Liver (tissue), 9 donors: Measurements from ENCODE around the gene ZNF17. TPM values are rescaled to one million over a fixed set of nuclear protein-coding genes. Genes with fewer than 3 reads are reported as not detected.

Source experiments
- DNase-seq: peaks from one replicate; pipeline ENCODE4 v3.0.0-alpha.2; 2017; ENCODE audit warnings: low spot score
- H3K27ac ChIP-seq, 2 donors: one replicate each; pipeline ENCODE4 v1.7.0; 2013; ENCODE audit warnings: inconsistent platforms in 2 of 2, low read length in 2 of 2, control low read depth in 1 of 2, low read depth in 1 of 2, mild to moderate bottlenecking in 1 of 2
- H3K27me3 ChIP-seq, 4 donors: one replicate each; pipeline versions ENCODE4 v1.6.1 to v1.7.0; 2013; ENCODE audit warnings: low read length in 3 of 4, inconsistent platforms in 1 of 4, mild to moderate bottlenecking in 1 of 4, moderate library complexity in 1 of 4; ENCODE audit not compliant: control insufficient read depth in 4 of 4, insufficient read depth in 4 of 4
- H3K36me3 ChIP-seq, 4 donors: one replicate each; pipeline versions ENCODE4 v1.6.1 to v1.7.0; 2013; ENCODE audit warnings: low read length in 3 of 4, mild to moderate bottlenecking in 3 of 4, low read depth in 1 of 4, moderate library complexity in 1 of 4; ENCODE audit not compliant: control insufficient read depth in 4 of 4, insufficient read depth in 3 of 4
- H3K4me1 ChIP-seq, 4 donors: one replicate each; pipeline versions ENCODE4 v1.6.1 to v1.7.0; 2013; ENCODE audit warnings: low read length in 3 of 4, mild to moderate bottlenecking in 3 of 4, moderate library complexity in 1 of 4; ENCODE audit not compliant: control insufficient read depth in 4 of 4, insufficient read depth in 4 of 4
- H3K4me3 ChIP-seq, 3 donors: one replicate each; pipeline versions ENCODE4 v1.6.1 to v1.7.0; 2013; ENCODE audit warnings: low read length in 3 of 3, control low read depth in 1 of 3, low read depth in 1 of 3, mild to moderate bottlenecking in 1 of 3
- H3K9ac ChIP-seq, 2 donors: one replicate each; pipeline ENCODE4 v1.7.0; 2013; ENCODE audit warnings: low read length in 2 of 2, mild to moderate bottlenecking in 2 of 2, moderate library complexity in 2 of 2, control low read depth in 1 of 2, low read depth in 1 of 2
- H3K9me3 ChIP-seq, 4 donors: one replicate each; pipeline versions ENCODE4 v1.6.1 to v1.7.0; 2013; ENCODE audit warnings: low read length in 3 of 4; ENCODE audit not compliant: control insufficient read depth in 4 of 4
- EGR1 ChIP-seq, 2 donors: IDR thresholded peaks; 2 replicates each; pipeline ENCODE4 v1.6.1; 2016 to 2018; ENCODE audit warnings: antibody characterized with exemption in 2 of 2, low read depth in 2 of 2
- FOXA1 ChIP-seq: IDR thresholded peaks from 2 replicates; pipeline ENCODE4 v1.6.1; 2016; ENCODE audit warnings: antibody characterized with exemption
- FOXA2 ChIP-seq: IDR thresholded peaks from 2 replicates; pipeline ENCODE4 v1.6.1; 2016; ENCODE audit warnings: antibody characterized with exemption
- GABPA ChIP-seq, 2 donors: IDR thresholded peaks in 1 of 2; conservative IDR thresholded peaks in 1 of 2; 2 replicates each; pipeline ENCODE4 v1.6.1; 2016; ENCODE audit warnings: antibody characterized with exemption in 2 of 2, mild to moderate bottlenecking in 1 of 2, moderate library complexity in 1 of 2
- HNF4A ChIP-seq, 2 donors: conservative IDR thresholded peaks; 2 replicates each; pipeline ENCODE4 v1.6.1; 2016; ENCODE audit warnings: antibody characterized with exemption in 2 of 2, mild to moderate bottlenecking in 2 of 2
- HNF4G ChIP-seq: IDR thresholded peaks from 2 replicates; pipeline ENCODE4 v1.6.1; 2016; ENCODE audit warnings: antibody characterized with exemption
- JUND ChIP-seq, 2 donors: IDR thresholded peaks; 2 replicates each; pipeline ENCODE4 v1.6.1; 2016; ENCODE audit warnings: antibody characterized with exemption in 2 of 2
- MAX ChIP-seq: IDR thresholded peaks from 2 replicates; pipeline ENCODE4 v1.6.1; 2016; ENCODE audit warnings: antibody characterized with exemption
- NR2F2 ChIP-seq: IDR thresholded peaks from 2 replicates; pipeline ENCODE4 v1.6.1; 2016; ENCODE audit warnings: antibody characterized with exemption
- RAD21 ChIP-seq, 2 donors: IDR thresholded peaks; 2 replicates each; pipeline ENCODE4 v1.6.1; 2016; ENCODE audit warnings: antibody characterized with exemption in 2 of 2, mild to moderate bottlenecking in 2 of 2
- RXRA ChIP-seq, 2 donors: IDR thresholded peaks; 2 replicates each; pipeline ENCODE4 v1.6.1; 2017 to 2018; ENCODE audit warnings: antibody characterized with exemption in 2 of 2, mild to moderate bottlenecking in 1 of 2
- SP1 ChIP-seq: IDR thresholded peaks from 2 replicates; pipeline ENCODE4 v1.6.1; 2018; ENCODE audit warnings: antibody characterized with exemption, mild to moderate bottlenecking
- YY1 ChIP-seq: IDR thresholded peaks from 2 replicates; pipeline ENCODE4 v1.6.1; 2016; ENCODE audit warnings: antibody characterized with exemption, mild to moderate bottlenecking
- WGBS: extraction: QIAGEN DNeasy Blood & Tissue Kit; methylation state at CpG from one replicate; pipeline ENCODE4 v1.1.7; 2013; 5-methylcytosine and 5-hydroxymethylcytosine counted together
- polyA plus RNA-seq, 2 donors: library from polyadenylated mRNA; stranded (reverse) in 1 of 2; unstranded in 1 of 2; fragments of 200-250 nt in 1 of 2; fragments of >200 nt in 1 of 2; fragmentation: Nextera tagmentation in 1 of 2; extraction: Ambion mirVana in 1 of 2; gene quantifications; one replicate each; pipeline versions ENCODE4 v1.2.1 to v1.2.3, GENCODE V29; 2013 to 2015
- total RNA-seq, 2 donors: library from RNA; depleted of rRNA; stranded (reverse); fragments of >200 nt; gene quantifications; one replicate each; pipeline ENCODE4 v1.2.3, GENCODE V29; 2014
- TF ChIP-seq, protein P1 (sequence below): fragments of 150-350 bp; IDR thresholded peaks from 2 replicates; pipeline ENCODE4 v1.5.1; 2017; ENCODE audit warnings: improper control_type of control experiment, low read depth, low read length; ENCODE audit not compliant: missing input control
- donor health status: healthy.
- donor health status: healthy.
- donor health status: healthy.
- donor health status: healthy.
- donor health status: healthy.

The ZNF17 gene
- total and polyA plus RNA-seq, 4 donors = 1.2 to 8.2 (median 4.5) TPM

DNA sequence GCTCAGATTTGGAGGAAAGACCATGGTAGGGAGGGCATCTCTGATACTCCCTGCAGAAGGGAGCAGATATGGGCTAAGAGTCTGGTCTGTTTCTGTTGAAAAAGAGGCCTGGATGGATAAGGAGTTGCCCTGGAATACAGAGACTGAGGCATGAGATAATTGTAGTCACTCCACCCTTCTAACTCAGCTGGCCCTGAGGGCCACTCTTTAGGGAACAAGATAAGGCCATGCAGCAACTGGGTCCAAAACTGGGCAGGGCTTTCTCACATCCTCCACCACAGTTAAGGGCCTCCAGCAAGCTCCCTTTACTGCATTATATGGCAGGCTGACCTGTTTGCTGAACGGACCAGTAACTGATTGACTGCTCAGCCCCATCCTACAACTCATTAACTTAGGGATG lies 25.5 kb downstream of the ZNF17 start:
- Histone ChIP-seq H3K27ac (no peak overlapping the region), H3K36me3 (peaks cover 4 to 15% (median 10%) of the 10 kb centered on the region in 4 donors), H3K9me3 (peaks cover 5 to 17% (median 10%) of the 10 kb centered on the region in 4 donors), H3K9ac (no peak overlapping the region), H3K27me3 (no peaks in the 10 kb centered on the region), H3K4me1 (peaks cover 0 to 16% (median 14%) of the 10 kb centered on the region in 4 donors), H3K4me3 (peak overlapping the region in 2 of 3 donors; percentile 77 to 83)
- TF ChIP-seq RAD21 (IDR thresholded peaks at IDR 0.05) (no peak), FOXA2 (no peak), JUND (IDR thresholded peaks at IDR 0.05) (no peak)
- 81% methylated on average over 1 of the region's 1 CpG for WGBS
- peak; percentile 62 for DNase-seq

DNA sequence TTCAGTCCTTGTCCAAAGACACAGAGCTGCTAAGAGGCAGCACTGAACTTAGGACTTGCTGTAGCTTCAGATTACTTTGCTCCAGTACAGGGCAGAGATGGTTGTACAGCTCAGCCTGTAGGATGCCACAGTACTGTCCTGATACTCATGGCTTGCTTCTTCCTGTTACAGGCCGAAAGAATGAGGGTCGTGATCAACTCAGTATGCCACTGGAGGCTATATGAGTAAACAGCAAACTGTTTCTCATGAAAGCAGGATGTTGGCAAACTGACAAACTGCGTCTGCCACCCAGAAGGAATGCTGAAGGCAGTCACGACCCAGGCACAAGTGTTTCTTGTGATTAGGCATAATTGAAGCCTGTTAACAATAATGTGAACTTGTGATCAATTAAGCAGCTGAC lies 27.0 kb downstream of the ZNF17 start:
- Histone ChIP-seq H3K36me3 (peaks cover 4 to 19% (median 14%) of the 10 kb centered on the region in 4 donors), H3K4me3 (no peak overlapping the region), H3K9ac (no peak overlapping the region), H3K27ac (no peak overlapping the region), H3K9me3 (peaks cover 8 to 26% (median 19%) of the 10 kb centered on the region in 4 donors), H3K4me1 (peaks cover 0 to 16% (median 14%) of the 10 kb centered on the region in 4 donors), H3K27me3 (no peaks in the 10 kb centered on the region)
- TF ChIP-seq SP1 (no peak), FOXA2 (no peak), HNF4A (conservative IDR thresholded peaks at IDR 0.05) (no peak), FOXA1 (no peak), RXRA (IDR thresholded peaks at IDR 0.05) (no peak), GABPA (IDR thresholded peaks at IDR 0.05 in 1 of 2, conservative IDR thresholded peaks at IDR 0.05 in 1 of 2) (no peak), YY1 (no peak), MAX (no peak), NR2F2 (no peak), EGR1 (IDR thresholded peaks at IDR 0.05; ENCODE audit: low read depth in 2 of 2) (no peak), HNF4G (no peak), RAD21 (IDR thresholded peaks at IDR 0.05) (no peak), JUND (IDR thresholded peaks at IDR 0.05) (no peak)
- TF ChIP-seq, protein P1, sequence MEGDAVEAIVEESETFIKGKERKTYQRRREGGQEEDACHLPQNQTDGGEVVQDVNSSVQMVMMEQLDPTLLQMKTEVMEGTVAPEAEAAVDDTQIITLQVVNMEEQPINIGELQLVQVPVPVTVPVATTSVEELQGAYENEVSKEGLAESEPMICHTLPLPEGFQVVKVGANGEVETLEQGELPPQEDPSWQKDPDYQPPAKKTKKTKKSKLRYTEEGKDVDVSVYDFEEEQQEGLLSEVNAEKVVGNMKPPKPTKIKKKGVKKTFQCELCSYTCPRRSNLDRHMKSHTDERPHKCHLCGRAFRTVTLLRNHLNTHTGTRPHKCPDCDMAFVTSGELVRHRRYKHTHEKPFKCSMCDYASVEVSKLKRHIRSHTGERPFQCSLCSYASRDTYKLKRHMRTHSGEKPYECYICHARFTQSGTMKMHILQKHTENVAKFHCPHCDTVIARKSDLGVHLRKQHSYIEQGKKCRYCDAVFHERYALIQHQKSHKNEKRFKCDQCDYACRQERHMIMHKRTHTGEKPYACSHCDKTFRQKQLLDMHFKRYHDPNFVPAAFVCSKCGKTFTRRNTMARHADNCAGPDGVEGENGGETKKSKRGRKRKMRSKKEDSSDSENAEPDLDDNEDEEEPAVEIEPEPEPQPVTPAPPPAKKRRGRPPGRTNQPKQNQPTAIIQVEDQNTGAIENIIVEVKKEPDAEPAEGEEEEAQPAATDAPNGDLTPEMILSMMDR = no peak
- WGBS = 85% methylated on average over 4 of the region's 4 CpGs
- no peak for DNase-seq

DNA sequence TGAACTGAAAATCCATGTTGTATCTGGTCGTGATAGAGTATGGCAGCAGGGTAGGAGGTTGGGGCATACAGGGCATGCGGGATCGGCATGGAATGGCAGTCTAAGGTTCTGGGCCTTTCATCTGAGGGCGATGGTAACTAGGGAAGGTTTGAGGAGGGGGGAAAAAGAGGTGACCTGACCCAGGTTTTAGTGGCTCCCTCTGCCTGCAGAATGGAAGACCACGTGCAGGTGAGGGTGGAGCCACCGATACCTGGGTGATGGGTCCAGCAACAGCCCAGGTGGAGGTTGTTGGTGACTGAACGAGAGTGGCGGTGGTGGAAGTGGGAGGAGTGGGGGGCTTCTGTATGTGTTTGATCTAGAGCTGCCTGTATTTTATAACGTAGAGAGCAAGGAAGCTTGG lies 28.0 kb downstream of the ZNF17 start:
- no peak for TF ChIP-seq FOXA2
- no peak for TF ChIP-seq NR2F2
- no peak for TF ChIP-seq HNF4A (conservative IDR thresholded peaks at IDR 0.05)
- no peak for TF ChIP-seq JUND (IDR thresholded peaks at IDR 0.05)
- no peak overlapping the region for H3K27ac ChIP-seq
- H3K36me3 ChIP-seq = peaks cover 4 to 29% (median 24%) of the 10 kb centered on the region in 4 donors
- H3K4me1 ChIP-seq = peaks cover 0 to 16% (median 14%) of the 10 kb centered on the region in 4 donors
- H3K27me3 ChIP-seq = no peaks in the 10 kb centered on the region
- H3K9me3 ChIP-seq = peaks cover 11 to 34% (median 27%) of the 10 kb centered on the region in 4 donors
- peak overlapping the region in 1 of 3 donors; percentile 10 for H3K4me3 ChIP-seq
- DNase-seq = no peak
- WGBS = 95% methylated on average over 9 of the region's 9 CpGs
- no peak overlapping the region for H3K9ac ChIP-seq
